Measurements from ENCODE around the gene ATP6V0D1. TPM values are rescaled to one million over a fixed set of nuclear protein-coding genes. Genes with fewer than 3 reads are reported as not detected.

Gene ATP6V0D1
- total RNA-seq, 1 experiment from 2014 or later: 43.0 TPM

DNA sequence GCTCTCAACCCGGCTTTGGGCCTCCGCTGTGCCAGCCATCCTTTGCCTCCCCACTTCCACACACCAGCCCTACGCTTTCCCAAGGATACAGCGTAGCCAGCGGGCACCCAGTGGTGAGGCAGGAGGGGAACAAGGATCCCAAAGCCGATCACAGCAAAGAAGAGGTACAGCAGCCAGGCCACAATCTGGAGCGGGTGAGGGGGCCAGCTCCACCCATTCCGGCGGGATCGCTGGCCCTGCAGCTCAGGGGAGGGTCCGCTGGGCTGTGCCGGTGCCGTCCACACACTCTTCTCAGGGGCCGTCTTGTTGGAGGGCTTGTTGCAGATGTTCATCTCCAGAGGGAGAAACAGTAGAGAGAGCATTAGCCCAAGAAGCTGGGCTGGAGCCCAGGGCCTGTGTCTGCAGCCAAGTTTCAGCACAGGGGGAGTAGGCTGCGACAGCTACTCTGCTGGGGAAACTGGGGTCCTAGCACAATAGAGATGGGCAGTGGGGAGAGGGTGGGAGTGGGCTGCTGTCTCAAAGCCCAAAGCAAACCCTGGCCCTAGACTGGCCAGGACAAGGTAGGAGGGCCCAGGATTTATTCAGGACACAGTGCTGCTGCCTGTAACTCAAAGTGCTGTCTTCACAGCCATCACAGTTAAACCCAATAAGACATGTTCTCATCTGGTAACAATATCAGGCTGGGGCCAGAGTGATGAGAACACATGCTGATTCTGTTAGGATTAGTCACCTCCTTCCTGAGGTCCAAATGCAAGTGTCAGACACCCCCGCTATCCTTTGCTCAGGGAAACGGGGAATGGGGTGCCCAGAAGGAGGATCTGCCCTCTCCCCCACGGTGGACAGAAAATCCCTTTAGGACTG is 74.6 kb downstream of the ATP6V0D1 start:
- H3K23ac ChIP-seq (ENCODE audit: insufficient read length, low read depth, low read length): no peak overlapping the region
- H4K20me1 ChIP-seq (ENCODE audit: control insufficient read depth, insufficient read depth, insufficient read length): no peaks in the 10 kb centered on the region
- H3K79me2 ChIP-seq (ENCODE audit: insufficient read depth, low read length): no peaks in the 10 kb centered on the region
- Mint-ChIP-seq H3K4me3 (no peak overlapping the region), H3K27ac (no peak overlapping the region; a peak in 1 of 7 replicates), H3K4me1 (peaks cover 44% of the 10 kb centered on the region in 2 experiments), H3K9me3 (no peaks in the 10 kb centered on the region), H3K36me3 (ENCODE audit: insufficient read depth in 1 of 3, low read depth in 3 of 3) (peaks cover 0 to 2% (median 0%) of the 10 kb centered on the region in 3 experiments; a peak in 1 of 7 replicates), H3K27me3 (ENCODE audit: low read depth) (peaks cover 22% of the 10 kb centered on the region)
- no peak for TF ChIP-seq CTCF (conservative IDR thresholded peaks at IDR 0.05)
- H3T11ph ChIP-seq (ENCODE audit: low read length): no peak overlapping the region
- no peak overlapping the region for H3K27ac ChIP-seq (ENCODE audit: insufficient read length, low read depth, low read length)
- H2BK20ac ChIP-seq (ENCODE audit: low read depth, low read length, poor library complexity, severe bottlenecking): no peak overlapping the region
- H3K14ac ChIP-seq (ENCODE audit: insufficient read depth, low read length): no peak overlapping the region; the same call in 1 of the 2 replicates
- no peak overlapping the region for H2AK5ac ChIP-seq (ENCODE audit: insufficient read length, low read length)
- WGBS (ENCODE audit: extremely low coverage, insufficient read length, low lambda C conversion rate): no CpG with 5 or more reads among the region's 18 CpGs
- no peak overlapping the region for H2BK120ac ChIP-seq (ENCODE audit: low read depth, low read length, poor library complexity, severe bottlenecking)
- H3K9me3 ChIP-seq (ENCODE audit: control insufficient read depth, low read depth, low read length): no peaks in the 10 kb centered on the region
- H2BK5ac ChIP-seq (ENCODE audit: insufficient read length, low read length): no peak overlapping the region
- H2BK15ac ChIP-seq (ENCODE audit: low read depth, low read length): no peak overlapping the region
- no peak overlapping the region for H3K4me2 ChIP-seq (ENCODE audit: insufficient read depth, insufficient read length, low read length)
- no peak overlapping the region for H4K91ac ChIP-seq (ENCODE audit: insufficient read length, low read depth, low read length)
- H3K56ac ChIP-seq (ENCODE audit: insufficient read length, low read depth, low read length): no peak overlapping the region
- no peak overlapping the region for H2BK12ac ChIP-seq (ENCODE audit: insufficient read length, low read depth, low read length)
- H3K4me1 ChIP-seq (ENCODE audit: insufficient read depth, low read length): peaks cover 8% of the 10 kb centered on the region; the same call in 1 of the 2 replicates
- DNase-seq: no peak
- H2AFZ ChIP-seq (ENCODE audit: low read length): no peak overlapping the region
- H4K8ac ChIP-seq (replicated peaks; ENCODE audit: insufficient read length, low read depth, low read length): no peak overlapping the region
- H4K5ac ChIP-seq (ENCODE audit: insufficient read length, low read depth, low read length): no peak overlapping the region
- H3K18ac ChIP-seq (ENCODE audit: insufficient read length, low read depth, low read length): no peak overlapping the region
- no peaks in the 10 kb centered on the region for H3K23me2 ChIP-seq (ENCODE audit: insufficient read length, low read depth, low read length, poor library complexity, severe bottlenecking)
- H3K27me3 ChIP-seq (ENCODE audit: insufficient read depth, low read length): no peaks in the 10 kb centered on the region
- H3K79me1 ChIP-seq (ENCODE audit: insufficient read depth, low read depth, low read length, poor library complexity, severe bottlenecking): no peaks in the 10 kb centered on the region
- H3K4ac ChIP-seq (ENCODE audit: low read depth, low read length): no peak overlapping the region
- H3K9ac ChIP-seq (ENCODE audit: extremely low read depth, insufficient read length, low read length): no peak overlapping the region

All from H9 (cell line).